ENCODE measurements around the gene STAG2. TPM values are rescaled to one million over a fixed set of nuclear protein-coding genes. Genes with fewer than 3 reads are reported as not detected.

The STAG2 gene
- total RNA-seq (43.8 and 70.6 TPM in 2 replicates), polyA plus RNA-seq (18.2 and 25.3 TPM in 2 replicates)

- peak; percentile 83 to 93 for DNase-seq (ENCODE audit: low read depth in 1 of 2, low spot score in 1 of 2)
- Histone ChIP-seq H3K27me3 (no peaks in the 10 kb centered on the region), H3K9me3 (ENCODE audit: low read depth) (no peaks in the 10 kb centered on the region), H3K4me3 (peak within 1 kb of the TSS; percentile 48), H3K36me3 (no peaks in the 10 kb centered on the region), H3K4me1 (ENCODE audit: low read depth) (peaks cover 13% of the 10 kb centered on the region), H3K27ac (peak within 1 kb of the TSS; percentile 100)
- TF ChIP-seq CTCF (IDR thresholded peaks at IDR 0.05; ENCODE audit: low read depth, low read length) = no peak
Measured at GRCh38 chrX:123961268-123962005, at the start of gene STAG2. TSS of gene STAG2 (plus strand) at chrX:123961706. CDS start at chrX:124022628, 60,922 bp downstream.

GRCh38 chrX:123917069-123917468 lies 44.4 kb upstream of the STAG2 start:
- no peak overlapping the region for H3K27ac ChIP-seq
- no peaks in the 10 kb centered on the region for H3K27me3 ChIP-seq
- no peaks in the 10 kb centered on the region for H3K4me1 ChIP-seq (ENCODE audit: low read depth)
- no peaks in the 10 kb centered on the region for H3K9me3 ChIP-seq (ENCODE audit: low read depth)
- no peak overlapping the region for H3K4me3 ChIP-seq
- H3K36me3 ChIP-seq = no peaks in the 10 kb centered on the region
- DNase-seq (ENCODE audit: low read depth in 1 of 2, low spot score in 1 of 2) = no peak
- no peak for TF ChIP-seq CTCF (IDR thresholded peaks at IDR 0.05; ENCODE audit: low read depth, low read length)

GRCh38 chrX:123918106-123918721 lies 43.3 kb upstream of the STAG2 start:
- H3K36me3 ChIP-seq = no peaks in the 10 kb centered on the region
- no peak for DNase-seq (ENCODE audit: low read depth in 1 of 2, low spot score in 1 of 2)
- no peaks in the 10 kb centered on the region for H3K27me3 ChIP-seq
- no peaks in the 10 kb centered on the region for H3K9me3 ChIP-seq (ENCODE audit: low read depth)
- H3K27ac ChIP-seq = no peak overlapping the region
- H3K4me3 ChIP-seq = no peak overlapping the region
- no peaks in the 10 kb centered on the region for H3K4me1 ChIP-seq (ENCODE audit: low read depth)
- TF ChIP-seq CTCF (IDR thresholded peaks at IDR 0.05; ENCODE audit: low read depth, low read length) = no peak

- TF ChIP-seq CTCF (IDR thresholded peaks at IDR 0.05; ENCODE audit: low read depth, low read length) = no peak
- Histone ChIP-seq H3K27ac (no peak overlapping the region), H3K9me3 (ENCODE audit: low read depth) (no peaks in the 10 kb centered on the region), H3K4me3 (no peak overlapping the region), H3K4me1 (ENCODE audit: low read depth) (no peaks in the 10 kb centered on the region), H3K36me3 (no peaks in the 10 kb centered on the region), H3K27me3 (no peaks in the 10 kb centered on the region)
- DNase-seq (ENCODE audit: low read depth in 1 of 2, low spot score in 1 of 2) = peak in 1 of 2 donors; percentile 69
Measured at GRCh38 chrX:123920105-123920785, 41.3 kb upstream of the STAG2 start.

- no peak for DNase-seq (ENCODE audit: low read depth in 1 of 2, low spot score in 1 of 2)
- H3K4me3 ChIP-seq = no peak overlapping the region
- H3K9me3 ChIP-seq (ENCODE audit: low read depth) = no peaks in the 10 kb centered on the region
- H3K27me3 ChIP-seq = no peaks in the 10 kb centered on the region
- no peaks in the 10 kb centered on the region for H3K36me3 ChIP-seq
- H3K4me1 ChIP-seq (ENCODE audit: low read depth) = no peaks in the 10 kb centered on the region
- TF ChIP-seq CTCF (IDR thresholded peaks at IDR 0.05; ENCODE audit: low read depth, low read length) = no peak
- no peak overlapping the region for H3K27ac ChIP-seq
Measured at GRCh38 chrX:123923211-123923610, 38.3 kb upstream of the STAG2 start.

All from cardiac muscle cell (in vitro differentiated cells and primary cell).